NCI-H524 treated with DMSO at 0.1 percent for 48 hours (cell line): ENCODE measurements around the gene COPG1.

Experiments used
- DNase-seq: peaks from one replicate; lab custom pipeline; 2025; lab: John Stamatoyannopoulos, UW

COPG1 gene

DNA sequence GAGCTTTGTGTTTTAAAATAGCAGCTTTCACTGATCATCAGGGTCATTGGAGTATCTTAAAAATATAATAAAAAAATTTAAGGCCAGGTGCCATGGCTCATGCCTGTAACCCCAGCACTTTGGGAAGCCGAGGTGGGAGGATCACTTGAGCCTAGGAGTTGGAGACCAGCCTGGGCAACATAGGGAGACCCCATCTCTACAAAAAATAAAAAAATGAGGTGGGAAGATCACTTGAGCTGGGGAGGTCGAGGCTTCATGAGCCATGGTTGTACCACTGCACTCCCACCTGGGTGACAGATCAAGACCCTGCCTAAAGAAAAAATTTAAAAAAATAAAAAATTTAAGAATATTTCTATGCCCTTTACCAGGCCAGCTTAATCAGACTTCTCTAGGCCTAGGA, 30.8 kb downstream of the COPG1 start:
- DNase-seq: no peak

DNA sequence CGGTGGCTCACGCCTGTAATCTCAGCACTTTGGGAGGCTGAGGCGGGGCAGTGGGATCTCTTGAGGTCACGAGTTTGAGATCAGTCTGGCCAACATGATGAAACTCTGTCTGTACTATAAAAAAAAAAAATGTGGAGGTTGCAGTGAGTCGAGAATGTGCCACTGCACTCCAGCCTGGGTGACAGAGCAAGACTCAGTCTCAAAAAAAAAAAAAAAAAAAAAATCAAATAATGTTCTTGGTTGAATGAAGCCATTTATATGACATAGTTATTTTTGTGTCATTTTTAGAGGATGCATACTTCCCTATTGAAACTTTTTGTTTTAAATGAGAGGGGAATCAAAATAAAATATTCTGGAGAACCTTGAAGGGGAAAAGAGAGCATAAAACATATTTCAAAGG, 32.3 kb downstream of the COPG1 start:
- DNase-seq: no peak

DNA sequence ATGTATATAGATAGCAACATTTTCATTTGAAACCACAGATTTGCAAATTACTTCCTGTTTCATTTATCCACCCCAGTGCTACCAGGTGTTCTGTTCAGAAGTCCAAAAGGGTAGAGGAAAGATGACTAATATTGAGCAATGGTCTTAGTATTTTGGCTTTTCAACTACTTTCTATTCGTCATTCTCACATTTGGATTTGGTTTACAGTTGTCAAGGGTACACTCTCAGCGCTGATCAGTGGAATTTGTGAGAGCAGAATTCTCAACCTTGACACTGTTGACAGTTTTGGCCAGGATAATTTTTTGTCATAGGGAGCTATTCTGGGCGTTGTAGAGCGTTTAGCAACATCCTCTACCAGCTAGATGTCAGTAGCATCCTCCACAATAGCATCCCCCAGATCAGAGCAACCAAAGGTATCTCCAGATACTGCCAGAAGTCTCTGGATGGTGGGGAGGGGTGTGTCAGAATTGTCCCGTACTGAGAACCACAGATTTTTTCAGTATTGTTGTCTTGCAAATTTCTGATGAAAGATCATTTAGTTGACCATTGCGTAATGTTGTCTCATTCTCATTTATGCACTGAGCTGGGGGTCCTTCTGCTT, 33.4 kb downstream of the COPG1 start:
- no peak for DNase-seq

DNA sequence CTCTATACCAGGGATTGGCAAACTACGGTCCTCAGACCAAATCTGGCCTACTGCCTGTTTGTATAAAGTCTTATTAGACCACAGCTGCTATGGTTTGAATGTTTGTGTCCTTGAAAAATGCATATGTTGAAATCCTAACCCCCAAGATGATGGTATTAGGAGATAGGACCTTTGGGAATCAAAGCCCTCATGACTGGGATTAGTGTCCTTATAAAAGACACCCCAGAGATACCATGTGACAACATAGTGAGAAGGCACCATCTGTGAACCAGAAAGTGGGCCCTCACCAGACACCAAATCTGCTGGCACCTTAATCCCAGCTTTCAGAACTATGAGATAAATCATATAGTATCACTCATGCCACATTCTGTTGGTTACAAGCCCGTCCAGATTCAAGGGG, 36.7 kb downstream of the COPG1 start:
- peak; percentile 99 for DNase-seq

DNA sequence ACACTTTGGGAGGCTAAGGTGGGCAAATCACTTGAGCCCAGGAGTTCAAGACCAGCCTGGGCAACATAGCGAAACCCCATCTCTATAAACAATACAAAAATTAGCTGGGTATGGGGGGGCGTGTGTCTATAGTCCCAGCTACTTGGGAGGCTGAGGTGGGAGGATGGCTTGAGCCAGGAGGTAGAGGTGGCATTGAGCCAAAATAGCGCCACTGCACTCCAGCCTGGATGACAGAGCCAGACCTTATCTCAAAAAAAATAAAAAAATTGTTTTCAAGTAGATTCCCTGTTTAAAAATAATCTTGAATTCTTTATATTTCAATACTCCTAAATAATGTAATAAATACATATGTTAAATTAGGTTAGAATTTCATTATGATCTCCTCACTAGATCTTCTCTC, 39.0 kb downstream of the COPG1 start:
- DNase-seq: no peak

DNA sequence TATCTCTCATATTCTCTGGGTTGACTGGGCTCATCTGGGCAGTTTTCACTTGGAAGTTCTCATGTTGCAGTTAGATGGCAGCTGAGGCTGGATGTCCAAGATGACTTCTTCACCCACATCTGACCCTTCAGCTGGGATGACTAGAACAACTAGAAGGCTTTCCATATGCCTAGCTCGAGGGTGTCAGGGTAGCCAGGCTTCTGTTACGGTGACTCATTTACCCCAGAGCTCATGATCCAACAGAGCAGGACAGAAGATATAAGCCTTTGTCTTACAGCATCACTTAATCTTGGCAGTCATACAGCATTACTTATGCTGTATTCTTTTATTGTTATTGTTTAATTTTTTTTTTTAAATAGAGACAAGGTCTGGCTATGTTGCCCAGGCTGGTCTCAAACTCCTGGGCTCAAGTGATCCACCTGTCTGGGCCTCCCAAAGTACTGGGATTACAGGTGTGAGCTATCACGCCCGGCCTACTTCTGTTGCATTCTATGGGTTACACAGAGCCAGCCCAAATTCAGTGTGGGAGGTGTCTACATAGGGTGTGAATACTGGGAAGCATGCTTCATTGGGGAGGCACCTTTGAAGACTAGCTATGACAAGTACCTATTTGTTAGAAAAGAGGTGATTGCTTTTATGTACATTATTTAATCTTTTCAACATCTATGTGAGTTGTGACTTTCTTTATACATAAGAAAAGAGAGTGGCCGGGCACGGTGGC, 40.0 kb downstream of the COPG1 start:
- DNase-seq: no peak

DNA sequence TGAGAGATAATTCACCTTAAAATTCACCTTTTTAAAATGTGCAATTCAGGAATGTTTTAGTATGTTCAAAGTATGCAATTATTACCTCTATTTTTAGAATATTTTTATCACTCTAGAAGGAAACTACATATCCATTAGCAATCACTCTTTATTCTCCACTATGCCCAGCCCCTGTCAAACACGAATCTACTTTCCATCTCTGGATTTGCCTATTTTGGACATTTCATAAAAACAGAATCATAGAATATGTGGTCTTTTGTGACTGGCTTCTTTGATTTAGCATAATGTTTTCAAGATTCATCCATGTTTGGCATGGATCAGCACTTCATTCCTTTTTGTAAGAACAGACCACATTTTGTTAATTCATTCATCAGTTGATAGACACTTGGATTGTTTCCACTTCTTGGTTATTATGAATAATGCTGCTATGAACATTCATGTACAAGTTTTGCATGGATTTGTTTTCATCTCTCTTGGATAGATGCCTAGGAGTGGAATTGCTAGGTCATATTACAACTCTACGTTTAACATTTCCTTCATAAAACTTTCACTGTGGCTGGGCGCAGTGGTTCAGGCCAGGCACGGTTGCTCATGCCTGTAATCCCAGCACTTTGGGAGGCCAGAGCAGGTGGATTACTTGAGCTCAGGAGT, 42.0 kb downstream of the COPG1 start:
- no peak for DNase-seq

DNA sequence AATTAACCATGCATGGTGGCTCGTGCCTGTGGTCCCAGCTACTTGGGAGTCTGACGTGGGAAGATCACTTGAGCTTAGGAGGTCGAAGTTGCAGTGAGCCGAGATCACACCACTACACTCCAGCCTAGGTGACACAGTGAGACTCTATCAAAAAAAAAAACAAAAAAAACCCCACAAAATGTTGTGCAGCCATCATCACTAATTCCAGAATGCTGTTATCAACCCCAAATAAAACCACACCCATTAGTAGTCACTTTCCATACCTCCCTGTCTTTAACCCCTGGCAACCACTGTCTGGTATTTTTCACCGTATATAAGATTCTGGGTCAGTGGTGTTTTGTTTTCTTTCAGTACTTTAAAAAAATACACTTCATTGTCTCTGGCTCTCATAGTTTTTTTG, 45.9 kb downstream of the COPG1 start:
- DNase-seq: no peak

DNA sequence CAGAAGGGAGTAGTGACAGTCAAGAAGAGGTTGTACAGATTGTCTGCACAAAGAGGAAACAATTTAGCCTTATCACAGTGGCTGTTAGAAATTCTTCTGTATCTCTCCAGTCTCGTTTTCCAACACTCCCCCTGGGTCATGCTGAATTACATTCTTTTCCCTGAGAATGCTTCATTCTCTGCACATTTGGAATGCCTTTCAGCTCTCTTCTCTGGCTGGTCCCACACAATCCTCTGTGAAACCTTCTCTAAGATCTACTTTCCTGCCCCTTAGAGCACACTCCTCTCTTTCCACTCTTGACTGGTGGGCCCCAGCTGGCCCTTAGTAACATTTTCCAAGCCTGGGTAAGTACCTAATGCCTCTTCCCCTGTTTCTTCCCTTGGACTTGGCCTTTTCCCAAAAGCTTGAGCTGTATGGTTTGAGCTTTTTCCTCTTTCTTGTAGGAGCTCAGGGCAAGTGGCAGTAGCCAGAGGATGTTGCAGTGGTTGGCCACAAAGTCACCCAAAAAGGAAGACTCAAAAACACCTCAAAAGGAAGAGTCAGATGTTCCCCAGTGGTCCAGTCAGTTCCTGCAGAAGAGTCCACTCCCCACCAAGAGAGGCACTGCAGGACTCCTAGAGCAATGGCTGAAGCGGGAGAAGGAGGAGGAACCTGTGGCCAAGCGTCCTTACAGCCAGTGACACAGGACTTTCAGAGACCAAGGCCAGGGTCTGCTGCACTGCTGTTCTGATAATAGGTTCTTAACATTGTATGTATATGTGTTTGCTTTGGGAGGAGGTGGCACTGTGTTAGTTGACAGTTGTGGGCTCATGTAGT, 54.9 kb downstream of the COPG1 start:
- no peak for DNase-seq

DNA sequence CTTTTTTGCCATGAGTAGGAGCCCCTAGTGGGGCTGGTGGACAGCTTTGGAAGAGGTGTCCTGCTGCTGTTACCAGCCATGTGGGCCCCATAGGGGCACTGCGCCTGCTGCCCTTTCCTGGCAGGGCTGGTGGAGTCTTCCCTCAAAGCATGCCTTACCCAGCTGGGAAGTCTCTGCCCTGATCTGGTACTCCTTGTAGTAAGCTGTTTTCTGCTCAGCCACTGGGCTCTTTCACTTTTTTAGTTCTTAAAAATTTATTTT, 55.5 kb downstream of the COPG1 start:
- DNase-seq: no peak

DNA sequence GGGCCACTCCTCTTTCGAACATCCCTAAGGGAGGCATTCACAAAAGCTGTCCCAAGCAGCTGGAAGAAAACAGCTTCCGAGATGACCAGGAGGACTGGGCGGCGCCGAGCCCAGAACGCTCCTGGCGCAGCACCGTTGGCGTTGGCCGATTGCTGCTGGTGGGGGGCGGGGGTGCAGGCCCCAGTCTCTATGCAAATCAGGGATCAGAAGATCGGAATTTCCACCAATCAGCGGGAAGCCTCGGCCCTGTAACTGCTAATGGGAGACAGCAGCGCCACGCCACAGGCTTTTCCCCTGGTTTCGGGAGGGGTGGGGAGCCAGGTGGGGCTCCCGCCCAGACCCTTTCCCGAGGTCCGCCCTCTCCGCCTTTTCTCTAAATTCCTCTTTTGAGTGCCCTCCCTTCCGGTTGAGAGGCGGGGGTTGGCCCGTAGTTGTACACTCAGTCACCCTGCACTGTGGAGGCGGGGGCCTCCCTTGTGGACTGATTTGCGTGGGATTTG, 56.2 kb downstream of the COPG1 start:
- DNase-seq: no peak

DNA sequence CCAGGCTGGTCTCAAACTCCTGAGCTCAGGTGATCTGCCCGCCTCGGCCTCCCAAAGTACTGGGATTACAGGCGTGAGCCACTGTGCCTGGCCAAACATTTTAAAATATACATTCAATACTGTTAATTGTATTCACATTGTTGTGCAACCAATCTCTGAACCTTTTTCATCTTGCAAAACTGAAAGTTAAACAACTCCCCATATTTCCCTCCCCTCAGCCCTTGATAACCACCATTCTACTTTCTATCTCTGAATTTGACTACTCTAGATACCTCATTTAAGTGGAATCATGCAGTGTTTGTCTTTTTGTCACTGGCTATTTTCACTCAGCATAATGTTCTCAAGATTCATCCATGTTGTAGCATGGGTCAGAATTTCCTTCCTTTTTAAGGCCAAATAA, 59.2 kb downstream of the COPG1 start:
- DNase-seq: no peak

DNA sequence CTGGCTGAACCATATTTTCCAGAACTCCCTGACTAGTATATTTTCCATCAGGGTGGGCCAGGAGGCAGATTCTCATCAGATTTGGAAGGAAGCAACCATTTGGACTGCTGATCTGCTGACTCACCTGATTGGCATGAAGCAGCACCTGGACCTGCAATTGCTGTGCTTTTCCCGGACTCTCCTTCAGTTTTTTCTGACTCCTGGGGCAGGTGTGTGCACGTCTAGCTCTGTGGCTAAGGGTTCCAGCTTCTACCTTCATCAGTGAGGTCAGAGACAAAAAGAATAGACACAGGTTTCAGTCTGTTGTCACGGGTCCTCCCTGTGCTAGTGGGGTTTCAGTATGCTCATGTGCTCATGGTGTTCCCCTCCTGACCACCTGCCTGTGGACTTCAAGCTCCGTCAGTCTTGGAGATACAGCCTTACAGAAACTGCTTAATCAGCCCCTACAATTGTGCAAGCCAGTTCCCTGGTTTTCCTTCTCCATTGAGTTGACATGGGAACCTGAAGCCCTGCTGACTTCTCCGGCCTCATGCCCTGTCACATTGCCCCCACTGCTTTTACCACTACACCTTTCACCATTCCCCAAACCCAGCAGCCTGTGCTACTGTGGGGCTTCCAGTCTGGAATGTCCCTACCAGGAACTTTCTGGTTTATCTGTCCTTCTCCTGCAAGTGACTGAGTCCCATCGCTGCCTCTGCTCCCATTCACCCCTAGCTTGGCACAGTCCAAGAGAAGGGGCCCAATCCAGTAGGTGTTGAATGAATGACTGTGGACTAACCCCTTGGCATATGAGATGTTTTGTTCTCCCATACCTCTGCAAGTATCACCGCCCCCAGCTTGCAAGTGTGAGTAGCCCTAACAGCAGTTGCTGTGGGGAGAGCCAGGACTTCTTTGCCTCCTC, 61.0 kb downstream of the COPG1 start:
- DNase-seq: no peak

DNA sequence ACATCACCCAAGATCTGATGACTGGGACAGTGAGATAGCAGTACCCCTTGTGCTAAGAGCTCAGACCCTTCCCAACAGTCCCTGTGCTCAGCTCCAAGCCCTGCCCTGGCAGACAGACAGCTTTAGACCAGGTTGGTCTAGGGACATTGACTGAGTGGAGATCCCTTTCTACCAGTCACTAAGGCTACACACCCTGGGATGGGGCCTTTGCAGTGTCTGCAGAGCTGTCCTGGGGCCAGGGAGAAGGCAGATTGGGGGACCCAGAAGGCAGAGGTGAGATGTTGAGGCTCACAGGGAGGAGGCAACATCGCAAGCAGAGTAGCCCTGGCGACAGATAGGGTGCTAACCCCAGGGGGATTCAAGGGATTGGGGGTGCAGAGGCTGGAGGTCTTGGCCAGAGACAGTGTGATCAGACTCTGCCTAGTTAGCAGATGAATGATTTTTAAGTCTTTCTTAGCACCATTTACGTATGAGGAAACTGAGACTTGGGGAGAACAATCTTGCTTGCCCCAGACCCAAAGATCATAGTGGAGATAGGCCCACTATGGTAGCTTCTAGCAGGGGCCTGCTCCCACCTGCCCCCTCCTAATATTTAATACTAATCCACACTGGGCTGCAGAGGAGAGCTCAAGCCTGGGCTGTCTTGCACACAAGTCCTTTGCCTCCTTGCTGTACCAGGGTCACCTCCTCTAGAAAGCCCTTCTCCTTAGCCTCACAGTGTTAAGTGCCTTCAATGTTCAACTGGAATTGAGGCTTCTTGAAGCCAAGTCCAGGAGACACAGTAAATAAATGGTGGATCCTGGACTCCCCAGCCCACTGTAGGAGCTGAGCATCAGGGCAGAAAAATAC, 61.9 kb downstream of the COPG1 start:
- DNase-seq: no peak

DNA sequence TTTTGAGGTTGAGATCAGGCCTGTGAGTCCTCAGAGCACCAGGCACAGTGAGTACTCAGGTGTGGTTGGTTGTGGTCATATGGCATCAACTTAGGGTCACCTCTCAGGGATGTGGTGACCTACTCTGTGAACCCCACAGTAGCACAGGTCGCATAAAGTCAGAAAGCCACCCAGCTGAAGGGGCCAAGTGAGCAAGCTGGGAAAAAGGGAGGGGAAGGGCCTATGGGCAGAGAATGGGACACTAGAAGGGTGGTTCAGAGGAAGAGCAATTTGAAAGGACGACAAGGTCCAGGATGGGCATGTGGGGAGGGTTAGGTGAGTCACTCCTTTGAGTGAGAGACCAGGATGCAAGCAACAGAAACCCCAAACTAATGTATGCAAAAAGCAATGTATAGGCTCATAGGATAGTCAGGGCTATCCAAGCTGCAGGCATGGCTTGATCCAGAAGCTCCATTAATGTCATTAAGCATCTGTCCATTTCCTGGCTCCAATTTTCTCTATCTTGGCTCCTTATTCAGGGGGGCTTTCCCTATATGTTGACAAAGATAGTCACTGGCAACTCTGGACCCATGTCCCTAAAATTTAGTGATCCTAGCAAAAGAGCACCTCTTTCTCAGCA, 62.7 kb downstream of the COPG1 start:
- DNase-seq: no peak

DNA sequence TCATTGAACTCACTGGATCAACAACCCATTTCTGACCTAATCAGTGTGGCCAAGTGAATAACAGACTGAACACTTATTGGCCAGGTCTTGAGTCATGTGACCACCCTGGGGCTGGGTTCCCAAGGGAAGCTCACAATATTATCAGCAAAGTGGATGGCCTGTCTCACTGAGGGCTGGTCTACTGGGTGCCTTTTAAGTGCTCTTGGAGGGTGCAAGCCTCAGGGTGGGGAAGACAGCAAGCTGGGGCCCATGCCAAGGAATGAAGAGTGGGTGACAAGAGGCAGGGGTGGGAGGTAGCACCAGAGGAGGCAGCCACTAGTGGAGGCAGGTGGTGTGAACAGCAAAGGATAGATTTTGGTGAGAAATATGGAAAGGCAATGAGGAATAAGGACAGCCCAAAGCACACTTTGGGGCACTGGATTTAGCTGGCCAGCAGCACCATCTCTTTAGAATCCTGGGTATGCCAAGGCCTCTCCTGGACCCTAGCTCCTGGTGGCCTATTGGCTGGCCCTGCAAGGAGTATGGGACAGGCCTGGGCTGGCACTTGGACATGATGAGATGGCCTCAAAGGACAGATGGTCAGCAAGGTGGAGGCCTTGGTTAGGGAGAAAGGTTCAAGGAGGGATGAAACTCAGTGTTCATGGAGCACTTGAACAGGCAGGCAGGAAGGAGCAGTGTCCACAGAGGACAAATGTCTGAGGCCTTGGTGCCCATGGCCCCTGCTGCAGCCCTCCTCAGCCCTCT, 63.4 kb downstream of the COPG1 start:
- DNase-seq: no peak

DNA sequence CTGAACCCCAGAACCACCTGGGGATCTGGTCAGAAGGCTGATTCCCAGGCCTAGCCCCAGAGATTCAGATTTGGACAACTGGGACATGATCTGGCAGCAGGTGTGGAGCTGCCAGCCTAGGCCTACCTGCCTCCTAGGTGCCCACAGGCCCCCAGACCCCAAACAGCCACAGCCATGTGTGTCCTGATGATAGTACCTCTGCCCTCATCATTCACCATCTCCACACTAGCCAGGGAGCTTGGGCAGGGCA, 63.9 kb downstream of the COPG1 start:
- no peak for DNase-seq

DNA sequence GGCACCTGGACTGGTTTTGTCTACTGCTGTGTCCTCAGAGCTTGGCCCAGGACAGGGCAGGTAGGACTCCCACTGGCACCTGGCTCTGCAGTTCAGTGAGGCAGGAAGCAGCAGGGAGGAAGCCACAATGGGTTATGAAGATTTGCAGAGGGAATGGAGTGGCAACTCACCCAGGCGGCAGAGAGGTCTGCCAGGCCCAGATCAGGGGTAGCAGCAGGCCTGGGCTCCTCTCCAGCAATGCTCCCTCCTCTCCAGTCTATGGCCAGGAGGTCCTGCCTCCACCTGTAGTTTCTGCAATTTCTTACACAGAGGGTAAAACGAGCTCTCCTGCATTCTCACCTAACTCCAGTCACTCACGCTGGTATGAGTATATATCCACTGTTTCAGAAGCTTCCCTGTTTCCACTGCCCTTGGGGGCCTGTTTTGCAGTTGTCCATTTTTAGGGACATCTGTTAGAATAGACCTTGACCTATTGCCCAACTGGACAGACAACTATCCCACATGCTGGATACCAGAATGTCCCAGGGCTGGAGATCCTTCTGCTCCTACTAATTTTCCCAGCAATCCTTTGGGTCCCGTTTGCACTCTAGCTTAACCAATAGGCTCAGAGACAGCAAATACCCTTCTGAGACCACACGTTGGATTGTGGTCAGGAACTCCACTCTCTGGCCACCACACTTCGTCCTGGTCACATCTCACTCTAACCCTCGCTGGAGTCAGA, 64.4 kb downstream of the COPG1 start:
- no peak for DNase-seq
